ENCODE results near the gene SHF. TPM values are rescaled to one million over a fixed set of nuclear protein-coding genes. Genes with fewer than 3 reads are reported as not detected.

SHF gene
- total RNA-seq, 1 experiment from 2014 or later = 2.9 TPM

- DNase-seq (ENCODE audit: low read depth) = no peak
Measured at GRCh38 chr15:45169608-45170480, 17.9 kb downstream of the SHF start.

- DNase-seq (ENCODE audit: low read depth) = no peak
Measured at GRCh38 chr15:45168751-45169551, 18.8 kb downstream of the SHF start.

DNA sequence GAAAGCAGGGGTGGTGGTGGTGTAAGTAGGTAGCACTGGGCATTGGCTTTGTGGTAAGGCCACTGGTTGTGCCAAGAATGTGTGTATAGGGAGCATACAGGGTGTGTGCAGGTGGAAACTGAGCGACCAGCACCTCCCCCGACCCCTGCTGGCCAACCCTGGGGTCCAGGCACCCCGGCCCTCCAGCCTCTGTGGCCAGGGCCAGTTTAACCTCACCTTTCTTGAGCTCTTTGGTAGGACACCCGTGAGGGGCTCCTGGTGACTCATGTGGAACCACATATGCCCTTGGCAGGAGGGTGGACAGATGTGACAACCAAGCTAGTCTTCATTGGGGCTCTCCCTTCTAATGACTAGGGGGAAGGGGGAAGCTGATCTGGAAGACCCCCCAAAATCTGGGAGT is 19.5 kb downstream of the SHF start:
- DNase-seq (ENCODE audit: low read depth) = no peak

DNA sequence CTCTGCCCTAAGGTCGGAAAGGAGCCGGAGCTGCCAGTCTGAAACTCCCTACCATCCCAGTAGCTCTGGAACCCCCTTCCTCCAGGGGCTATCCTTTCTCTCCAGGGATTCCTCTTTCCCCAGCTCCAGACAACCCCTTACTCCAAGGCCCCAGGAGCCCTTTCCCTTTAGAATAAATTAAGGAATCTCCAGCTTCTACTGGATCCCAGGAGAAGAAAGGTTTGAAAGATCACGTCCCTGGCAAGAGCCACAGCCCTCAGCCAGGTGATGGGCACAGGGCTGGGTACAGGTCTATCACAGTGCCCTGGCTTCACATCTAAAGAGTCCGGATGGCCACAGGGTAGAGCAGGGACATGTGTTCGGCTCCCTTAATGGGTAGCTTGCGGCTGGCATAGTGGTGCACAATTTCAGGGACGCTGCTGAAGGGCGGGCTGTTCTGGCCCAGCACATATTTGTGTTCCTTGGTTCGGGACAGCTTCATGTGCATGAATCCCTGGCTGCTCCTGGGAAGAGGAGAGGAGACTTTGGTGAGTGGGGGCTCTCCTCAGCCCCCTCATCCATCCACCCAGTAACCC is 20.0 kb downstream of the SHF start:
- no peak for DNase-seq (ENCODE audit: low read depth)

GRCh38 chr15:45166834-45167630 is 20.7 kb downstream of the SHF start:
- peak; percentile 72 for DNase-seq (ENCODE audit: low read depth)

GRCh38 chr15:45165536-45165935 is 22.2 kb downstream of the SHF start:
- no peak for DNase-seq (ENCODE audit: low read depth)

DNA sequence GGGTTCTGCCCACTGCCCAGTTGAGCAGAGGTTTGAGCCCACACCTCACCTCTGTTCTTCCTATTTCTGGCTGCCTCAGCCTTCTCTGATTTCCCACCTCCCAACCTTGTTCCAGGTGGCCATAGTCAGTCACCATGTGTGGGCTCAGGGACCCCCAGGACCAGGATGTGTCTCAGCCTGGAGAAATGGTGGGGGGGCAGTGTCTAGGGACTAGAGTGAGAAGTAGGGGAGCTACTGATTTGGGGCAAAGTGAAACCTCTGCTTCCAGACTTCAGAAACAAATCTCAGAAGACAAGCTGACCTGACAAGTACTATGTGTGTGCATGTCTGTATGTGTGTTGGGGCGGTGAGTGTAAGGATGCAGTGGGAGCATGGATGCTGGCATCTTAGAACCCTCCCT is 22.9 kb downstream of the SHF start:
- DNase-seq (ENCODE audit: low read depth) = no peak

- no peak for DNase-seq (ENCODE audit: low read depth)
Measured at GRCh38 chr15:45163508-45163856, 24.3 kb downstream of the SHF start.

DNA sequence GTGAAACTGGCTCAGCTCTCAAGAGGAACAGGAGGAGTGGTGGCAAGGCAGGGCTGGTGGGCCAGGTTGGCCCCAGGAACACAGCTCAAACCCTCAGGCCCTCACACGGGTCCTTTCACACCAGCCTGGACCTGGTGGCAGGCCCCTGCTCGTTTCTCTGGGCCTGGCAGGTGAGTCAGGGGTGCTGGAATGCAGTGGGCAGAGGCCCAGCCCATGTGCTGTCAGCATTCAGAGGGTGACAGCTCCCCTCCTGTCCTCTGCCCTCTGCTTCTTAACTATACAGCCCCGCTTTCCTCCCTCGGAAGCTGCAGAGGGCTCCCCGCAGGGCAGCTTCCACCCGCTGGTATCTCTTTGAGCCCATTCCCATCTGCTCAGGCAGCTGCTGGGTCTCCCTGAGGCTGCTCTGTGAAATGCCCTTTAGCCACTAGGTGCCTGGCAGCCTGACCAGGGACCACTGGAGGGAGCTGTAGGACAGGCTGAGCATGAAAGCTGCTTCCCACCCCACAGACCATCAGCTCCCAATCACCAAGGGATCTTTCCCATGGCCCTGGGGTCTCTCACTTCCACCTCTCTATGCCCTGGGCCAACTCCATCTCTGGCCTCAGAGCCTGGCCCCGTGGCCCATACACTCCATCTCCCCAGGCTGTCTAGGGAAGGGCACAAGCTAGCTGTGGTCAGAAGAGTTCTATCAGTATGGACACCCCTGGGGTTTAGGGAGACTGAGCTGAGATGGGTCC is 24.8 kb downstream of the SHF start:
- DNase-seq (ENCODE audit: low read depth) = peak; percentile 82

- DNase-seq (ENCODE audit: low read depth) = no peak
Measured at GRCh38 chr15:45161666-45162065, 26.1 kb downstream of the SHF start.

GRCh38 chr15:45157974-45158373 is 29.8 kb downstream of the SHF start:
- peak; percentile 84 for DNase-seq (ENCODE audit: low read depth)

DNA sequence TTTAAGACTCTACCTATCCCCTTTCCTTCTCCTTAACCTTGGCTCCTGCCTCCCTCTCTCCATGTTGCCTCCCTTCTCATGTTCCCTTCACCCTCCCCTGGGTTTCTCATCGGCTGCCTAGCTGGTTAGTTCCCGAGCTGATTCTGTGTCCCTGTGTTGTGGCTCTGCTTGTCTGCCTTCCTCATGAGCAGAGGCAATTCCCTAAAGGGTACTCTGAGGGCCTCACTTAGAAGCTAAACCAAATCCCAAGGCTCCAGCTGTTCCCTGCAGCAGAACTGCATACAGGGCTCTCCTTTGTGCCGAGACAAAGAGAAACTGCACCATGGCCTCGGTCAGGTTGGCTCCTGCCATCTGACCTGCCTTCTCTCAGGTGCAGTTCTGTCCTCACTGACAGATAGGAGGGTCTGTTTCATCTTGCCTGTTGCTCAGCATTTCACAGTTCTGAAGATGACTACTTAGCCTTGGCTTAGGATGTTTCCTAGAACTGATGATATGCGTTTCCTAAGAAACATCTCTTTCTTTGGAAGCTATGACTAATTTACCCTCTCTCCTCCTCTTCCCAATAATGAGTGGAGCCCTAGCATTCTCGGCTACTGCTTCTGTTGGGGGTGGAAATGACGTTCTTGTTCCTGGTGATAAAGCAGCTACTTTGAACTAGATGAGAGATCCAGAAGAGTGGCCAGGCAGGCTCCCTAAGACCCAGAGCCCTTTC is 30.9 kb downstream of the SHF start:
- peak; percentile 54 for DNase-seq (ENCODE audit: low read depth)

DNA sequence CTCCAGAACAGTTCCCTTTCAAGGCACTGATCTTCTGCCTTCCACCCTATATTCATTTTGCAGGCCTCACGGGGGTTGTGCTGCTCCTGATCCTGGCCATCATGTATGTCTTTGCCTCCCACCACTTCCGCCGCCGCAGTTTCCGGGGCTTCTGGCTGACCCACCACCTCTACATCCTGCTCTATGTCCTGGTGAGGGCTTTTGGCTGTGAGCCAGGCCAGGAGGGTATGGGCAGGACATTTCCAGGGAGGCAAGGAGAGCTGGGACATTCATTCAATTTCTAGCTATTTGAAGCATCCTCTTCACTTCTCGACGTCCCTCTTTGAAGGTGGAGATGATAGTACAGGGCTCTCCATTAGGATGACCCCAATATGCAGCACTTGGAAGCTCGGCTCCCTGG is 32.0 kb downstream of the SHF start:
- no peak for DNase-seq (ENCODE audit: low read depth)

DNA sequence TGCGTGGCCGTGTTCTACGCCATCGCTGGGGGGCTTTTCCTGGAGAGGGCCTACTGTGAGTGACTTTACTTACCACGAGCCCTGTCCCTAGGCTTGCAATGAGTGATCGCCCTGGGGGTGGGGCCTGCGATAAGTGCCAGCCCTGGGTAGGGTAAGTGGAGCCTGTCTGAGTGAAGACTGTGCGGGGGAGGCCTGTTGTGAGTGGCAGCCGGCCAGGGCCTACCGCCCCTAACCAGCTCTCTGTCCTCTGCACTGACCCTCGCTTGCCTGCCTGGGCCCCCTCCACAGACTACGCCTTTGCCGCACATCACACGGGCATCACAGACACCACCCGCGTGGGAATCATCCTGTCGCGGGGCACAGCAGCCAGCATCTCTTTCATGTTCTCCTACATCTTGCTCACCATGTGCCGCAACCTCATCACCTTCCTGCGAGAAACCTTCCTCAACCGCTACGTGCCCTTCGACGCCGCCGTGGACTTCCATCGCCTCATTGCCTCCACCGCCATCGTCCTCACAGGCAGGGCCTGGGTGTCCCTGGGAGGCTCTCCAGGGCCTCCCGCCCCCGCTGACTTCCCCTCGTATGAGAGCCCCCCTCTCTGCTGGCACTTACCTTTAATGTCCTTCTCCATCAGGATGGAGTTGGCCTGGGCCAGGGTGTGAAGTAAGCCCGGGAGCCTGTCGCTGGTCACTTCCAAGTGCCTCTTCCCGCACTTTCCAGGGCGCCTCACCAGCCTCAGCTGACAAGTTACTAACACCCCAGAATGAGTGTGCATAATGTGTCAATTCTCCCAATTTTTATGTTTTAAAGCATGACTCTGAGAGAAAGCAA is 35.6 kb downstream of the SHF start:
- DNase-seq (ENCODE audit: low read depth) = no peak

- DNase-seq (ENCODE audit: low read depth) = no peak
Measured at GRCh38 chr15:45150997-45151396, 36.8 kb downstream of the SHF start.

GRCh38 chr15:45150481-45150880 is 37.3 kb downstream of the SHF start:
- no peak for DNase-seq (ENCODE audit: low read depth)

- DNase-seq (ENCODE audit: low read depth) = no peak
Measured at GRCh38 chr15:45149060-45149459, 38.7 kb downstream of the SHF start.

DNA sequence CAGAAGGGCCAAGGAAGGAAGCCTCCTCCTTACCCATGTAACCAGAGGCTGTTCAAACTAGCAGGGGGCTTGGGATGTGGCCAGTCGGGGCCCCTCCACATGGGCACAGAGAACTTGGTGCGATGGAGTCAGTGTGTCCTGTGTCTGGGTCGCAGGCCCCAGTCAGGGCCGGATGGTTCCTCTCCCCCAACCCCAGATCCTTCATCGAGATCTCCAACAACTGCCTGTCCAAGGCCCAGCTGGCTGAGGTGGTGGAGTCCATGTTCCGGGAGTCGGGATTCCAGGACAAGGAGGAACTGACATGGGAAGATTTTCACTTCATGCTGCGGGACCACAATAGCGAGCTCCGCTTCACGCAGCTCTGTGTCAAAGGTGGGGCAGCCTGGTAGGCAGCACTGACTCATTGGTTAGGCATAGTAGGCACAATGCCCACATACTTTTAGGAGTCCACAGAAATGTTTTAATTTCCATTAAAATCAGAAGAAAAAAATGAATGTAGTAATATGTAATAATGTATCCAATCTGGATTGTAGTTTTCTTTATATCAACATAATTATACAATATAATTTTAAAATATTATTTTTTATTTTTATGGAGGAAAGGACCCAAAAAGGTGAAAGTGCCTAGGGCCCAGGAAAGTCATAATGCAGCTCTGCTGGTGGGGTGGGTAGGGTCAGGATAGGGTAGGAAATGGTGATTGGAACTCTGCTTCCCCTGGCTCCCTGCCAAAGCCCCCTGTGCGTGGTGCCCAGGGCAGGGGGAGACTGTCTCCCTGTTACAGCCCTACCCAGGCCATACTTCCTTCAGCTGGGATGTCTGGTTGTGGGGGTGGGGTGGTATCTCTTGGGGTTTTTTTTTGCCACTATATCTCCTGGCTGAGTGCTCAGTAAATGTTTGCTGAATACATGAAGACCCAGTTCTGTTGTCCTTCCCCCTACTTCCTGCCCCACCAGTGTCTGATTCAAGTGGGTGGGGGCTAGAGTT is 39.4 kb downstream of the SHF start:
- no peak for DNase-seq (ENCODE audit: low read depth)
